ENCODE measurements around the gene LENG1. TPM values are rescaled to one million over a fixed set of nuclear protein-coding genes. Genes with fewer than 3 reads are reported as not detected.

Gene LENG1
- total RNA-seq, 1 donor from 2014 or later: 6.3 TPM

- DNase-seq (ENCODE audit: low spot score): no peak
Measured at GRCh38 chr19:54164369-54165068, 5.0 kb upstream of the LENG1 start.

- no peak for DNase-seq (ENCODE audit: low spot score)
Measured at GRCh38 chr19:54162884-54163283, 3.4 kb upstream of the LENG1 start.

- DNase-seq (ENCODE audit: low spot score): peak; percentile 58
Measured at GRCh38 chr19:54162241-54162805, 2.8 kb upstream of the LENG1 start.

- no peak for DNase-seq (ENCODE audit: low spot score)
Measured at GRCh38 chr19:54160854-54161253, 1.3 kb upstream of the LENG1 start.

- peak; percentile 51 for DNase-seq (ENCODE audit: low spot score)
Measured at GRCh38 chr19:54160182-54160811, 776 bp upstream of the LENG1 start.

- DNase-seq (ENCODE audit: low spot score): peak; percentile 18
Measured at GRCh38 chr19:54158812-54159351, 639 bp downstream of the LENG1 start.

- peak; percentile 79 for DNase-seq (ENCODE audit: low spot score)
Measured at GRCh38 chr19:54156953-54157352, 2.6 kb downstream of the LENG1 start.

GRCh38 chr19:54156490-54156889 is 3.0 kb downstream of the LENG1 start:
- no peak for DNase-seq (ENCODE audit: low spot score)

GRCh38 chr19:54155694-54156093 is 3.8 kb downstream of the LENG1 start:
- no peak for DNase-seq (ENCODE audit: low spot score)

- DNase-seq (ENCODE audit: low spot score): no peak
Measured at GRCh38 chr19:54154603-54155345, 4.7 kb downstream of the LENG1 start.

GRCh38 chr19:54153731-54154326 is 5.7 kb downstream of the LENG1 start:
- DNase-seq (ENCODE audit: low spot score): no peak

GRCh38 chr19:54152878-54153524 is 6.5 kb downstream of the LENG1 start:
- no peak for DNase-seq (ENCODE audit: low spot score)

GRCh38 chr19:54152267-54152666 is 7.3 kb downstream of the LENG1 start:
- no peak for DNase-seq (ENCODE audit: low spot score)

- no peak for DNase-seq (ENCODE audit: low spot score)
Measured at GRCh38 chr19:54151362-54152035, 8.0 kb downstream of the LENG1 start.

GRCh38 chr19:54149021-54149812 is 10.3 kb downstream of the LENG1 start:
- DNase-seq (ENCODE audit: low spot score): no peak

GRCh38 chr19:54148158-54148557 is 11.4 kb downstream of the LENG1 start:
- no peak for DNase-seq (ENCODE audit: low spot score)

GRCh38 chr19:54147676-54148075 is 11.8 kb downstream of the LENG1 start:
- DNase-seq (ENCODE audit: low spot score): no peak

- DNase-seq (ENCODE audit: low spot score): no peak
Measured at GRCh38 chr19:54145541-54146158, 13.9 kb downstream of the LENG1 start.

- no peak for DNase-seq (ENCODE audit: low spot score)
Measured at GRCh38 chr19:54142166-54142780, 17.2 kb downstream of the LENG1 start.

Data from umbilical cord (tissue), 2 donors.